ENCODE data around the gene TBR1. TPM values are rescaled to one million over a fixed set of nuclear protein-coding genes. Genes with fewer than 3 reads are reported as not detected.

The TBR1 gene
- total and polyA plus RNA-seq, 2 experiments from 2014 or later: 0.97 TPM; not detected in 1

DNA sequence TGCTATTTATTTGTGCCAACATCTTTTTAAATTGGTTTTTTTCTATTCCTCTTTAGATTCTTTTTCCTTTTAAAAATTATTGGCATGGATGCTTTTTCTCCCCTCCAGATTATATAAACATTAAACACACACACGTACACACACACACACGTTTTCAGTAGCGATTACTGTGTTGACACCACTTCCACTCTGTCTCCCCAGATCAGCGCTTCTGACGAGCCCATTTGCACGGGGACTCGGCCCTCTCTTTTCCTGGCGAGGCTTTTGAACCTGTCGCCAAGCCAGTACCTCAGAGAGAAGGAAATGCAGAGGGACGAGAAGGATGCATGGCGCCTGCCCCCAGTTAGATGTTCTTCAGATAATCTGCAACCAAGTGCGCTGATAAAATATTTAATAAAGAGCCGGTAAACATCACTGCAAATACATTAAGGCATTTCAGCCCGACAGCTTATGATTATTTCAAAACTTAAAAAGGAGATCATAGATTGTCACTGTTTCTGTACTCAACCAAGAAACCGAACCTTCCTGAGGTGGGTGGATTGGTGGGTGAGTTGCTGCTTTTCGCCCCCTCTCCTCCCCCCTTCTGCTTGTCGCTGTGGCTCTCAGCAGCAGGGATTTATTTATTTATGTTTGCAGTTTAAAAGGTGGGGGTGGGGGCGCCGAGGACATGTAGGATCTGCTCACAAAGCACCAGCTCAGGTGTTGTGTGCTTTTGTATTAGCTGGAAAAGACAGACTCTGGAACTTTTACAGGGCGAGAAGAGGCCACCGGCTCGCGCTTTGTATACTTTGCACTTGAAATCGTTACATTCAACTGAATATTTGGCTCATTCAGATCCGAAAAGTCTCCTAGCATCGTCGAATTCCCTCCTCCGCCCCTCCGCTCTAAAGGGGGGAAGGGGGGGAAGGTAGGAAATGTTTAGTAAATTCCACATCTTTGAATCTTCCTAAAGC is 787 bp upstream of the TBR1 start:
- TF ChIP-seq EZH2 (IDR thresholded peaks at IDR 0.05; ENCODE audit: insufficient read depth, poor library complexity, severe bottlenecking) (peak; percentile 82), EZH2phosphoT487 (IDR thresholded peaks at IDR 0.05; ENCODE audit: insufficient read depth, low read depth) (peak; percentile 39; the same call in 1 of the 2 replicates)
- H3K27me3 ChIP-seq (replicated peaks; ENCODE audit: insufficient read depth): peaks cover 55% of the 10 kb centered on the region
- no peak overlapping the region for H3K9ac ChIP-seq
- no peaks in the 10 kb centered on the region for H3K36me3 ChIP-seq (ENCODE audit: low read depth)
- no peaks in the 10 kb centered on the region for H4K20me1 ChIP-seq (ENCODE audit: insufficient read depth)
- no peaks in the 10 kb centered on the region for H3K9me2 ChIP-seq (ENCODE audit: insufficient read depth)
- H3K4me1 ChIP-seq (ENCODE audit: insufficient read depth): peaks cover 6% of the 10 kb centered on the region; the same call in 1 of the 2 replicates
- no peaks in the 10 kb centered on the region for H3K9me3 ChIP-seq (ENCODE audit: low read depth)
- WGBS, 2 experiments (ENCODE audit: low coverage in 1 of 2, low lambda C conversion rate in 2 of 2, missing lambda C conversion rate in 2 of 2): 30% methylated on average over 29 of the region's 29 CpGs
- in situ Hi-C loops (cut with MboI): no loop called here
- H3K79me2 ChIP-seq (ENCODE audit: insufficient read depth): no peaks in the 10 kb centered on the region
- peak overlapping the region; percentile 63 for H3K4me3 ChIP-seq
- no peak overlapping the region for H3K27ac ChIP-seq
- H2AFZ ChIP-seq: no peak overlapping the region
- peak overlapping the region; percentile 47 for H3K4me2 ChIP-seq (ENCODE audit: unreplicated experiment)
- H3F3A ChIP-seq (ENCODE audit: insufficient read depth): no peaks in the 10 kb centered on the region
- DNase-seq: peak; percentile 14

DNA sequence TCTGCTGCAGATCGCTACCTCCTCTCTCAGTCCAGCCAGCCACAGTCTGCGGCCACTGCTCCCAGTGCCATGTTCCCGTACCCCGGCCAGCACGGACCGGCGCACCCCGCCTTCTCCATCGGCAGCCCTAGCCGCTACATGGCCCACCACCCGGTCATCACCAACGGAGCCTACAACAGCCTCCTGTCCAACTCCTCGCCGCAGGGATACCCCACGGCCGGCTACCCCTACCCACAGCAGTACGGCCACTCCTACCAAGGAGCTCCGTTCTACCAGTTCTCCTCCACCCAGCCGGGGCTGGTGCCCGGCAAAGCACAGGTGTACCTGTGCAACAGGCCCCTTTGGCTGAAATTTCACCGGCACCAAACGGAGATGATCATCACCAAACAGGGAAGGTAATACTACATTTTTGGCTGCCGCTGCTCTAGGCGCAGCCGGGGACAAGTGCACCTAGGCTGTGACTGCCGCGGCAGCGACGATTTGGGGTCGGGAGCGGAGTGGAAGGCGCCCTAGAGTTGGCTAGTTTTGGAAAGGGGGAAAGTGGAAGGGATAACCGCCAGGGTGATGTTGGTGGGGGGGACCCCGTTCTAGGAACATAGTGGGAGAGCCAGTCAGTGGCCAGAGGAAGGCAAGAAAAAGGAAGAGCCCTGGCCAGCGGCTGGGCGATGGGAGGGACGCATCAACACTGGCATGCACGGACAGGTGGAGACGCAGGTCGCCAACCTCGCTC is 776 bp downstream of the TBR1 start:
- no peak overlapping the region for H3K4me2 ChIP-seq (ENCODE audit: unreplicated experiment)
- peaks cover 70% of the 10 kb centered on the region for H3K27me3 ChIP-seq (replicated peaks; ENCODE audit: insufficient read depth)
- H3K79me2 ChIP-seq (ENCODE audit: insufficient read depth): no peaks in the 10 kb centered on the region
- H3K4me3 ChIP-seq: no peak overlapping the region
- H3K9me2 ChIP-seq (ENCODE audit: insufficient read depth): no peaks in the 10 kb centered on the region
- H3K9ac ChIP-seq: no peak overlapping the region
- H4K20me1 ChIP-seq (ENCODE audit: insufficient read depth): no peaks in the 10 kb centered on the region
- no peak for DNase-seq
- no peaks in the 10 kb centered on the region for H3F3A ChIP-seq (ENCODE audit: insufficient read depth)
- H2AFZ ChIP-seq: no peak overlapping the region
- no peak for TF ChIP-seq EZH2 (IDR thresholded peaks at IDR 0.05; ENCODE audit: insufficient read depth, poor library complexity, severe bottlenecking)
- no peak for TF ChIP-seq EZH2phosphoT487 (IDR thresholded peaks at IDR 0.05; ENCODE audit: insufficient read depth, low read depth)
- H3K4me1 ChIP-seq (ENCODE audit: insufficient read depth): peaks cover 3% of the 10 kb centered on the region; the same call in 1 of the 2 replicates
- in situ Hi-C loops (cut with MboI): no loop called here
- no peaks in the 10 kb centered on the region for H3K9me3 ChIP-seq (ENCODE audit: low read depth)
- 13 to 15% methylated on average over 41 of the region's 41 CpGs for WGBS, 2 experiments (ENCODE audit: low coverage in 1 of 2, low lambda C conversion rate in 2 of 2, missing lambda C conversion rate in 2 of 2)
- H3K27ac ChIP-seq: no peak overlapping the region
- no peaks in the 10 kb centered on the region for H3K36me3 ChIP-seq (ENCODE audit: low read depth)

DNA sequence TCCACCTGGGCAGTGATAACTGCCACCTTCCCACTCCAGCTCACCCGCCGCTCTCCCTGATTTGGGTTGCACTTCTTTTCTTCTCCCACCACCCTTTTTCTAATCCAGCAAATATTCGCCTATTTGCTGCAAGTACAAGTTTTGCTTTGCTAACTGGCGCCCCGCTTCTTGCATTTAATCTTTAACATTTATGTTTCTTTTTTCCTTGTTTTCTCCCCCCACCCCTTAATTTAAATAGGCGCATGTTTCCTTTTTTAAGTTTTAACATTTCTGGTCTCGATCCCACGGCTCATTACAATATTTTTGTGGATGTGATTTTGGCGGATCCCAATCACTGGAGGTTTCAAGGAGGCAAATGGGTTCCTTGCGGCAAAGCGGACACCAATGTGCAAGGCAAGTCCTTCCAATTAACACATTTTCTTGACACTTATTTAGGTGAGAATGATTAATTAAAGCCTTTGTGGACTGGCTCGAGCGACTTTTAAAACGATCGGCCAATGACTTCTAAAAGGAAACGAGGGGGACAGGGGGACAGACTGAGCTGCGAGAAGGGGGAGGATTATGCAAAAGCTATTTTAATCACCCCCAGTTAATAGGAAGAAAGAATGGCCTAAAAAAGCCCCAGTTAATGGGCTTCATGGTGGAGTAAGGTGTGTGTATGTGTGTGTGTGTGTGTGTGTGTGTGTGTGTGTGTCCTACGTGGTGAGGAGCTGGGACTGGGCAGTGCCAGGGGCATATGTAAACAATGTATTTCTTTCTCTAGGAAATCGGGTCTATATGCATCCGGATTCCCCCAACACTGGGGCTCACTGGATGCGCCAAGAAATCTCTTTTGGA is 1.6 kb downstream of the TBR1 start:
- no peak overlapping the region for H3K27ac ChIP-seq
- TF ChIP-seq EZH2 (IDR thresholded peaks at IDR 0.05; ENCODE audit: insufficient read depth, poor library complexity, severe bottlenecking) (no peak), EZH2phosphoT487 (IDR thresholded peaks at IDR 0.05; ENCODE audit: insufficient read depth, low read depth) (peak; percentile 78; the same call in 1 of the 2 replicates)
- no peak overlapping the region for H2AFZ ChIP-seq
- no peak overlapping the region for H3K4me3 ChIP-seq
- H3K9me2 ChIP-seq (ENCODE audit: insufficient read depth): no peaks in the 10 kb centered on the region
- H3K9me3 ChIP-seq (ENCODE audit: low read depth): no peaks in the 10 kb centered on the region
- in situ Hi-C loops (cut with MboI): no loop called here
- H3K9ac ChIP-seq: no peak overlapping the region
- H3K4me2 ChIP-seq (ENCODE audit: unreplicated experiment): no peak overlapping the region
- H4K20me1 ChIP-seq (ENCODE audit: insufficient read depth): no peaks in the 10 kb centered on the region
- no peaks in the 10 kb centered on the region for H3K4me1 ChIP-seq (ENCODE audit: insufficient read depth)
- peaks cover 78% of the 10 kb centered on the region for H3K27me3 ChIP-seq (replicated peaks; ENCODE audit: insufficient read depth)
- H3K36me3 ChIP-seq (ENCODE audit: low read depth): no peaks in the 10 kb centered on the region
- H3K79me2 ChIP-seq (ENCODE audit: insufficient read depth): no peaks in the 10 kb centered on the region
- DNase-seq: no peak
- no peaks in the 10 kb centered on the region for H3F3A ChIP-seq (ENCODE audit: insufficient read depth)
- WGBS, 2 experiments (ENCODE audit: low coverage in 1 of 2, low lambda C conversion rate in 2 of 2, missing lambda C conversion rate in 2 of 2): 23 to 25% methylated on average over 21 of the region's 21 CpGs

DNA sequence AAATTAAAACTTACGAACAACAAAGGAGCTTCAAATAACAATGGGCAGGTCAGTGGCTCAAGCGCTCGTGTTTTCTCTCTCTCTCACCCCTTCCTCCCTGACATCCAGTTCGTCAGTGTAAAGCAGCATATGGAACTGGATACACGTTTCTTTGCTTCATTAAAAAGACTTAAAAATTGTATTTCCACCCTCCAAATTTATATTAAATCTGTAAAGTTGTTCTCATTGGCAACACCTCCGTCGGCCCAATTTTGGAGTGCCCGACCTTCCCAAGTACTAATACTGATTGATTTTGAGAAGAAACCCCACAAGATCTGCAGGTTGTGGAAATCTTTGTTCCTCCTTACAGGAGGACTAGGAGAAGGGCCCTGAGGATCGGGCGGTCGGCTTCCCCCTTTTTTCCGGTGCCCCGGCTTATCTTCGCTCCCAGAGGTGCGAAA is 2.2 kb downstream of the TBR1 start:
- no peaks in the 10 kb centered on the region for H3K36me3 ChIP-seq (ENCODE audit: low read depth)
- peak overlapping the region; percentile 4 for H3K4me2 ChIP-seq (ENCODE audit: unreplicated experiment)
- no peaks in the 10 kb centered on the region for H3F3A ChIP-seq (ENCODE audit: insufficient read depth)
- H3K9me2 ChIP-seq (ENCODE audit: insufficient read depth): no peaks in the 10 kb centered on the region
- TF ChIP-seq EZH2 (IDR thresholded peaks at IDR 0.05; ENCODE audit: insufficient read depth, poor library complexity, severe bottlenecking) (peak; percentile 88), EZH2phosphoT487 (IDR thresholded peaks at IDR 0.05; ENCODE audit: insufficient read depth, low read depth) (peak; percentile 37; the same call in 1 of the 2 replicates)
- in situ Hi-C loops (cut with MboI): no loop called here
- H3K27ac ChIP-seq: no peak overlapping the region
- WGBS, 2 experiments (ENCODE audit: low coverage in 1 of 2, low lambda C conversion rate in 2 of 2, missing lambda C conversion rate in 2 of 2): 8 to 9% methylated on average over 15 of the region's 15 CpGs
- H3K4me1 ChIP-seq (ENCODE audit: insufficient read depth): no peaks in the 10 kb centered on the region
- H3K4me3 ChIP-seq: peak overlapping the region; percentile 16; the same call in 1 of the 2 replicates
- no peaks in the 10 kb centered on the region for H3K79me2 ChIP-seq (ENCODE audit: insufficient read depth)
- H3K9me3 ChIP-seq (ENCODE audit: low read depth): no peaks in the 10 kb centered on the region
- peak overlapping the region; percentile 3; the same call in 1 of the 2 replicates for H2AFZ ChIP-seq
- peaks cover 84% of the 10 kb centered on the region for H3K27me3 ChIP-seq (replicated peaks; ENCODE audit: insufficient read depth)
- no peaks in the 10 kb centered on the region for H4K20me1 ChIP-seq (ENCODE audit: insufficient read depth)
- H3K9ac ChIP-seq: no peak overlapping the region
- DNase-seq: no peak
